H9 (cell line): Measurements from ENCODE around the gene ZNF766. TPM values are rescaled to one million over a fixed set of nuclear protein-coding genes. Genes with fewer than 3 reads are reported as not detected.

ENCODE experiments used
- DNase-seq: peaks from one replicate; pipeline ENCODE4 v3.0.0-alpha.2; 2017
- H2AFZ ChIP-seq: one replicate; pipeline ENCODE4 v1.6.1; 2013; ENCODE audit warnings: mild to moderate bottlenecking, low read length, control low read depth, moderate library complexity
- H2AK5ac ChIP-seq: 2 replicates; pipeline ENCODE4 v1.6.1; 2013; ENCODE audit warnings: low read length, control low read depth, mixed read lengths; ENCODE audit not compliant: insufficient read length
- H2BK120ac ChIP-seq: one replicate; pipeline ENCODE4 v1.6.1; 2013; ENCODE audit warnings: low read depth, mild to moderate bottlenecking, low read length, control low read depth, inconsistent platforms; ENCODE audit not compliant: poor library complexity, severe bottlenecking
- H2BK12ac ChIP-seq: 2 replicates; pipeline ENCODE4 v1.6.1; 2013; ENCODE audit warnings: low read length, control low read depth, mixed read lengths, low read depth; ENCODE audit not compliant: insufficient read length
- H2BK15ac ChIP-seq: 2 replicates; pipeline ENCODE4 v1.6.1; 2013; ENCODE audit warnings: low read depth, low read length, control low read depth
- H2BK20ac ChIP-seq: one replicate; pipeline ENCODE4 v1.6.1; 2013; ENCODE audit warnings: low read depth, mild to moderate bottlenecking, low read length, control low read depth, inconsistent platforms; ENCODE audit not compliant: poor library complexity, severe bottlenecking
- H2BK5ac ChIP-seq: 2 replicates; pipeline ENCODE4 v1.6.1; 2013; ENCODE audit warnings: low read length, control low read depth, mixed read lengths; ENCODE audit not compliant: insufficient read length
- H3K14ac ChIP-seq: 2 replicates; pipeline ENCODE4 v1.6.1; 2013; ENCODE audit warnings: low read length, control low read depth; ENCODE audit not compliant: insufficient read depth
- H3K18ac ChIP-seq: 2 replicates; pipeline ENCODE4 v1.6.1; 2013; ENCODE audit warnings: low read depth, mild to moderate bottlenecking, mixed read lengths, low read length, control low read depth; ENCODE audit not compliant: insufficient read length
- H3K23ac ChIP-seq: 2 replicates; pipeline ENCODE4 v1.6.1; 2013; ENCODE audit warnings: low read length, control low read depth, mixed read lengths, low read depth; ENCODE audit not compliant: insufficient read length
- H3K23me2 ChIP-seq: 2 replicates; pipeline ENCODE4 v1.6.1; 2013; ENCODE audit warnings: low read depth, mild to moderate bottlenecking, mixed read lengths, low read length, control low read depth; ENCODE audit not compliant: insufficient read length, poor library complexity, severe bottlenecking
- H3K27ac ChIP-seq: 2 replicates; pipeline ENCODE4 v1.5.1; 2013; ENCODE audit warnings: low read length, control low read depth, mixed read lengths, low read depth; ENCODE audit not compliant: insufficient read length
- H3K27me3 ChIP-seq: 2 replicates; pipeline ENCODE4 v1.6.1; 2013; ENCODE audit warnings: low read length, control low read depth, inconsistent platforms; ENCODE audit not compliant: insufficient read depth
- H3K4ac ChIP-seq: 2 replicates; pipeline ENCODE4 v1.6.1; 2013; ENCODE audit warnings: low read depth, mild to moderate bottlenecking, control low read depth, inconsistent platforms, low read length, moderate library complexity
- H3K4me1 ChIP-seq: 2 replicates; pipeline ENCODE4 v1.6.1; 2013; ENCODE audit warnings: low read length, control low read depth, inconsistent platforms; ENCODE audit not compliant: insufficient read depth
- H3K4me2 ChIP-seq: 2 replicates; pipeline ENCODE4 v1.6.1; 2013; ENCODE audit warnings: low read length, control low read depth, mixed read lengths; ENCODE audit not compliant: insufficient read length, insufficient read depth
- H3K56ac ChIP-seq: 2 replicates; pipeline ENCODE4 v1.6.1; 2013; ENCODE audit warnings: low read depth, mild to moderate bottlenecking, mixed read lengths, low read length, control low read depth; ENCODE audit not compliant: insufficient read length
- H3K79me1 ChIP-seq: 2 replicates; pipeline ENCODE4 v1.6.1; 2013; ENCODE audit warnings: low read depth, mild to moderate bottlenecking, moderate library complexity, low read length, control low read depth, inconsistent platforms; ENCODE audit not compliant: insufficient read depth, poor library complexity, severe bottlenecking
- H3K79me2 ChIP-seq: 2 replicates; pipeline ENCODE4 v1.6.1; 2013; ENCODE audit warnings: low read length, control low read depth, inconsistent platforms; ENCODE audit not compliant: insufficient read depth
- H3K9ac ChIP-seq: 2 replicates; pipeline ENCODE4 v1.6.1; 2013; ENCODE audit warnings: low read length, control low read depth, mixed read lengths; ENCODE audit not compliant: insufficient read length; ENCODE audit errors: extremely low read depth
- H3K9me3 ChIP-seq: one replicate; pipeline ENCODE4 v1.6.1; 2013; ENCODE audit warnings: low read depth, low read length, inconsistent platforms; ENCODE audit not compliant: control insufficient read depth
- H3T11ph ChIP-seq: one replicate; pipeline ENCODE4 v1.6.1; 2013; ENCODE audit warnings: mild to moderate bottlenecking, low read length, control low read depth, inconsistent platforms
- H4K20me1 ChIP-seq: one replicate; pipeline ENCODE4 v1.6.1; 2013; ENCODE audit not compliant: control insufficient read depth, insufficient read length, insufficient read depth
- H4K5ac ChIP-seq: 2 replicates; pipeline ENCODE4 v1.6.1; 2013; ENCODE audit warnings: low read depth, mild to moderate bottlenecking, mixed read lengths, low read length, control low read depth; ENCODE audit not compliant: insufficient read length
- H4K8ac ChIP-seq: replicated peaks from 2 replicates; pipeline ENCODE4 v1.6.1; 2013; ENCODE audit warnings: low read length, control low read depth, mixed read lengths, low read depth; ENCODE audit not compliant: insufficient read length
- H4K91ac ChIP-seq: 2 replicates; pipeline ENCODE4 v1.6.1; 2013; ENCODE audit warnings: low read depth, mild to moderate bottlenecking, moderate library complexity, mixed read lengths, low read length, control low read depth; ENCODE audit not compliant: insufficient read length
- H3K27ac Mint-ChIP-seq, 3 experiments: 2 replicates in 2 of 3; 3 replicates in 1 of 3; pipeline ENCODE4 v1.8.0; 2020 to 2021; ENCODE audit warnings: mixed read lengths in 3 of 3, mild to moderate bottlenecking in 1 of 3, moderate library complexity in 1 of 3
- H3K27me3 Mint-ChIP-seq: 2 replicates; pipeline ENCODE4 v1.8.0; 2021; ENCODE audit warnings: low read depth, mild to moderate bottlenecking, moderate library complexity, mixed read lengths
- H3K36me3 Mint-ChIP-seq, 3 experiments: 2 replicates in 2 of 3; 3 replicates in 1 of 3; pipeline ENCODE4 v1.8.0; 2020 to 2021; ENCODE audit warnings: low read depth in 3 of 3, mixed read lengths in 3 of 3; ENCODE audit not compliant: insufficient read depth in 1 of 3
- H3K4me1 Mint-ChIP-seq, 2 experiments: 2 replicates each; pipeline ENCODE4 v1.8.0; 2020; ENCODE audit warnings: mixed read lengths in 2 of 2
- H3K4me3 Mint-ChIP-seq, 2 experiments: 2 replicates in 1 of 2; 3 replicates in 1 of 2; pipeline ENCODE4 v1.8.0; 2020 to 2021; ENCODE audit warnings: mild to moderate bottlenecking in 2 of 2, mixed read lengths in 2 of 2, moderate library complexity in 1 of 2
- H3K9me3 Mint-ChIP-seq, 2 experiments: 2 replicates in 1 of 2; 3 replicates in 1 of 2; pipeline ENCODE4 v1.8.0; 2020; ENCODE audit warnings: mild to moderate bottlenecking in 2 of 2, mixed read lengths in 2 of 2, moderate library complexity in 1 of 2
- WGBS: extraction: QIAGEN DNeasy Blood & Tissue Kit; methylation state at CpG from one replicate; pipeline ENCODE4 v1.1.7; 2013; ENCODE audit warnings: missing lambda C conversion rate, low lambda C conversion rate, mixed read lengths; ENCODE audit not compliant: insufficient read length; ENCODE audit errors: extremely low coverage; 5-methylcytosine and 5-hydroxymethylcytosine counted together
- total RNA-seq: library from RNA; stranded (reverse); gene quantifications from 2 replicates; pipeline ENCODE4 v1.2.1, GENCODE V29; 2021
- TF ChIP-seq, protein P1 (sequence below): fragments of 200-600 bp; sonication (generic); conservative IDR thresholded peaks from 3 replicates; pipeline ENCODE4 v1.8.0; 2021; ENCODE audit warnings: antibody characterized with exemption, mild to moderate bottlenecking

Gene ZNF766
- total RNA-seq, 1 experiment from 2014 or later, result 33.6 TPM

- Mint-ChIP-seq H3K36me3 (peaks cover 60 to 79% (median 66%) of the 10 kb centered on the region in 3 experiments), H3K4me1 (no peaks in the 10 kb centered on the region), H3K4me3 (no peak overlapping the region), H3K9me3 (no peaks in the 10 kb centered on the region), H3K27me3 (no peaks in the 10 kb centered on the region), H3K27ac (no peak overlapping the region; a peak in 2 of 7 replicates)
- H3K4ac ChIP-seq, result no peak overlapping the region
- H4K20me1 ChIP-seq, result no peaks in the 10 kb centered on the region
- H3K27me3 ChIP-seq, result no peaks in the 10 kb centered on the region
- H2BK5ac ChIP-seq, result no peak overlapping the region
- no peak overlapping the region for H4K5ac ChIP-seq
- DNase-seq, result no peak
- no peak overlapping the region for H2BK12ac ChIP-seq
- no peak overlapping the region for H3K4me2 ChIP-seq
- no peak overlapping the region for H3K18ac ChIP-seq
- H3K27ac ChIP-seq, result no peak overlapping the region
- TF ChIP-seq, protein P1, sequence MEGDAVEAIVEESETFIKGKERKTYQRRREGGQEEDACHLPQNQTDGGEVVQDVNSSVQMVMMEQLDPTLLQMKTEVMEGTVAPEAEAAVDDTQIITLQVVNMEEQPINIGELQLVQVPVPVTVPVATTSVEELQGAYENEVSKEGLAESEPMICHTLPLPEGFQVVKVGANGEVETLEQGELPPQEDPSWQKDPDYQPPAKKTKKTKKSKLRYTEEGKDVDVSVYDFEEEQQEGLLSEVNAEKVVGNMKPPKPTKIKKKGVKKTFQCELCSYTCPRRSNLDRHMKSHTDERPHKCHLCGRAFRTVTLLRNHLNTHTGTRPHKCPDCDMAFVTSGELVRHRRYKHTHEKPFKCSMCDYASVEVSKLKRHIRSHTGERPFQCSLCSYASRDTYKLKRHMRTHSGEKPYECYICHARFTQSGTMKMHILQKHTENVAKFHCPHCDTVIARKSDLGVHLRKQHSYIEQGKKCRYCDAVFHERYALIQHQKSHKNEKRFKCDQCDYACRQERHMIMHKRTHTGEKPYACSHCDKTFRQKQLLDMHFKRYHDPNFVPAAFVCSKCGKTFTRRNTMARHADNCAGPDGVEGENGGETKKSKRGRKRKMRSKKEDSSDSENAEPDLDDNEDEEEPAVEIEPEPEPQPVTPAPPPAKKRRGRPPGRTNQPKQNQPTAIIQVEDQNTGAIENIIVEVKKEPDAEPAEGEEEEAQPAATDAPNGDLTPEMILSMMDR, result no peak
- no peak overlapping the region for H2BK20ac ChIP-seq
- H3K79me2 ChIP-seq, result no peaks in the 10 kb centered on the region
- H3K9me3 ChIP-seq, result no peaks in the 10 kb centered on the region
- no peak overlapping the region for H3K56ac ChIP-seq
- H3K23ac ChIP-seq, result no peak overlapping the region
- H2AFZ ChIP-seq, result no peak overlapping the region
- no peak overlapping the region for H3T11ph ChIP-seq
- H4K8ac ChIP-seq, result no peak overlapping the region
- no peaks in the 10 kb centered on the region for H3K4me1 ChIP-seq
- H3K9ac ChIP-seq, result no peak overlapping the region
- no peak overlapping the region for H2BK15ac ChIP-seq
- H3K23me2 ChIP-seq, result no peaks in the 10 kb centered on the region
- no peak overlapping the region for H2BK120ac ChIP-seq
- H3K14ac ChIP-seq, result no peak overlapping the region
- no peak overlapping the region for H4K91ac ChIP-seq
- H3K79me1 ChIP-seq, result no peaks in the 10 kb centered on the region
- WGBS, result no CpG with 5 or more reads among the region's 4 CpGs
- H2AK5ac ChIP-seq, result no peak overlapping the region
Measured at GRCh38 chr19:52226652-52227051, 42.7 kb upstream of the ZNF766 start.
